Endothelial cell of umbilical vein (primary cell): ENCODE results near the gene CYP2A13. TPM values are rescaled to one million over a fixed set of nuclear protein-coding genes. Genes with fewer than 3 reads are reported as not detected.

Source experiments
- BruUV-seq: library from RNA; stranded (reverse); fragments of 400-500 nt; replicated peaks from 2 replicates; lab custom pipeline; 2021; lab: Mats Ljungman, UMichigan
- CTCF ChIA-PET: fragments of 300-600, 350-600 bp; sonication (Branson Sonifier 250); formaldehyde crosslinking; loops from one replicate; lab custom pipeline; 2021; ENCODE audit warnings: antibody characterized with exemption, inconsistent platforms; lab: Charles Lee
- POLR2A ChIA-PET: fragments of 300-600, 350-600 bp; sonication (Branson Sonifier 250); formaldehyde crosslinking; loops from one replicate; lab custom pipeline; 2021; ENCODE audit warnings: antibody characterized with exemption, inconsistent platforms; lab: Charles Lee
- DNase-seq: peaks from one replicate; pipeline ENCODE4 v3.0.0-alpha.2; 2011; ENCODE audit warnings: low read depth, low spot score
- FAIRE-seq: peaks from 2 replicates; lab custom pipeline; 2011; peaks lifted over from hg19 to GRCh38; lab: Jason Lieb, UNC
- H2AFZ ChIP-seq: 2 replicates; pipeline ENCODE4 v1.6.0; 2012; ENCODE audit warnings: low read depth, low read length, control low read depth, inconsistent platforms
- H3K27ac ChIP-seq: 2 replicates; pipeline ENCODE4 v1.5.1; 2011; ENCODE audit warnings: low read depth, mild to moderate bottlenecking, control low read depth, low read length, moderate library complexity; ENCODE audit not compliant: insufficient read depth
- H3K27me3 ChIP-seq, 2 experiments: 2 replicates each; pipeline versions ENCODE4 v1.6.0 to v1.6.1; 2011; ENCODE audit warnings: low read length in 2 of 2, mixed read lengths in 1 of 2; ENCODE audit not compliant: control insufficient read depth in 2 of 2, insufficient read depth in 2 of 2
- H3K36me3 ChIP-seq, 2 experiments: 2 replicates in 1 of 2; 3 replicates in 1 of 2; pipeline ENCODE4 v1.5.1; 2011; ENCODE audit warnings: low read length in 2 of 2, mild to moderate bottlenecking in 1 of 2, moderate library complexity in 1 of 2; ENCODE audit not compliant: control insufficient read depth in 2 of 2, insufficient read depth in 2 of 2; ENCODE audit errors: extremely low read depth in 1 of 2
- H3K4me1 ChIP-seq: 3 replicates; pipeline ENCODE4 v1.5.1; 2011; ENCODE audit warnings: mild to moderate bottlenecking, low read length; ENCODE audit not compliant: control insufficient read depth, insufficient read depth; ENCODE audit errors: extremely low read depth
- H3K4me2 ChIP-seq: 2 replicates; pipeline ENCODE4 v1.6.1; 2011; ENCODE audit warnings: low read length, control low read depth, mixed read lengths; ENCODE audit not compliant: insufficient read depth
- H3K4me3 ChIP-seq, 3 experiments: fragments of 200-600 bp in 1 of 3; sonication (generic), shearing (Covaris generic) in 1 of 3; replicated peaks in 1 of 3; 2 replicates each; pipeline ENCODE4 v1.5.1; 2011 to 2016; ENCODE audit warnings: control low read depth in 3 of 3, low read length in 3 of 3, mild to moderate bottlenecking in 2 of 3, inconsistent platforms in 1 of 3, low read depth in 1 of 3, moderate library complexity in 1 of 3; ENCODE audit not compliant: insufficient read depth in 1 of 3
- H3K79me2 ChIP-seq: 2 replicates; pipeline ENCODE4 v1.6.0; 2012; ENCODE audit warnings: low read length, inconsistent platforms; ENCODE audit not compliant: control insufficient read depth, insufficient read depth
- H3K9ac ChIP-seq: replicated peaks from 2 replicates; pipeline ENCODE3; 2011; ENCODE audit warnings: low read length, control low read depth; ENCODE audit not compliant: insufficient read depth; ENCODE audit errors: extremely low read depth
- H3K9me1 ChIP-seq: replicated peaks from 3 replicates; pipeline ENCODE4 v1.6.0; 2011; ENCODE audit warnings: mild to moderate bottlenecking, low read length; ENCODE audit not compliant: control insufficient read depth, insufficient read depth; ENCODE audit errors: extremely low read depth
- H3K9me3 ChIP-seq: replicated peaks from 2 replicates; pipeline ENCODE4 v1.5.1; 2012; ENCODE audit warnings: low read length, inconsistent platforms; ENCODE audit not compliant: control insufficient read depth, insufficient read depth
- H4K20me1 ChIP-seq: replicated peaks from 2 replicates; pipeline ENCODE3; 2011; ENCODE audit warnings: mild to moderate bottlenecking, low read length; ENCODE audit not compliant: control insufficient read depth, insufficient read depth; ENCODE audit errors: extremely low read depth
- CTCF ChIP-seq, 2 donors: IDR thresholded peaks; 1 replicate in 1 of 2; 2 replicates in 1 of 2; pipeline ENCODE4 v1.5.1; 2011; ENCODE audit warnings: low read length in 2 of 2, mild to moderate bottlenecking in 2 of 2, moderate library complexity in 2 of 2, control low read depth in 1 of 2, inconsistent platforms in 1 of 2, low read depth in 1 of 2; ENCODE audit not compliant: insufficient read depth in 1 of 2; ENCODE audit errors: extremely low read depth in 1 of 2
- EZH2 ChIP-seq: IDR thresholded peaks from 2 replicates; pipeline ENCODE4 v1.6.1; 2012; ENCODE audit warnings: borderline replicate concordance, low read depth, mild to moderate bottlenecking, moderate library complexity, low read length, inconsistent platforms; ENCODE audit not compliant: severe bottlenecking
- FOS ChIP-seq: IDR thresholded peaks from 2 replicates; pipeline ENCODE4 v1.6.1; 2011; ENCODE audit warnings: mild to moderate bottlenecking, low read length, moderate library complexity, borderline replicate concordance; ENCODE audit not compliant: insufficient read depth
- GATA2 ChIP-seq: IDR thresholded peaks from 2 replicates; pipeline ENCODE4 v1.7.0; 2011; ENCODE audit warnings: low read depth, mild to moderate bottlenecking, moderate library complexity, mixed read lengths, low read length; ENCODE audit not compliant: insufficient read length, insufficient read depth
- JUN ChIP-seq: IDR thresholded peaks from 2 replicates; pipeline ENCODE4 v1.6.1; 2011; ENCODE audit warnings: borderline replicate concordance, low read depth; ENCODE audit not compliant: insufficient read length, insufficient read depth
- MAX ChIP-seq: IDR thresholded peaks from 2 replicates; pipeline ENCODE4 v1.6.1; 2011; ENCODE audit not compliant: insufficient read depth, insufficient read length
- MYC ChIP-seq: IDR thresholded peaks from one replicate; pipeline ENCODE4 v1.6.1; 2011; ENCODE audit warnings: mild to moderate bottlenecking, low read depth, low read length
- POLR2A ChIP-seq: IDR thresholded peaks from 2 replicates; pipeline ENCODE4 v1.6.1; 2012; ENCODE audit warnings: low read depth, mild to moderate bottlenecking, control low read depth, low read length
- POLR2AphosphoS5 ChIP-seq: IDR thresholded peaks from 2 replicates; pipeline ENCODE4 v1.6.1; 2012; ENCODE audit warnings: low read depth, mild to moderate bottlenecking, control low read depth, low read length, moderate library complexity; ENCODE audit not compliant: insufficient read depth
- dilution Hi-C: fragments of 300-500 bp; cut with MboI; formaldehyde crosslinking; loops from one replicate; pipeline ENCODE4 v1.15.0; 2019; ENCODE audit warnings: low sequenced_read_pairs; ENCODE audit not compliant: extremely low pct_ligation_motif_present
- intact Hi-C: fragments of 100-400 bp; cut with micrococcal nuclease; formaldehyde crosslinking; loops from one replicate; pipeline ENCODE4 v1.10.0; 2022
- polyA plus RNA-seq, 4 experiments: library from polyadenylated mRNA; depleted of rRNA in 3 of 4; stranded (reverse) in 3 of 4; unstranded in 1 of 4; fragments of >200 nt; gene quantifications; 2 replicates each; pipeline versions ENCODE4 v1.2.1 to v1.2.3, GENCODE V29; 2011 to 2012; ENCODE audit warnings: missing spikeins in 1 of 4
- total RNA-seq: library from RNA; stranded (reverse); gene quantifications from 2 replicates; pipeline ENCODE4 v1.2.3, GENCODE V29; 2021

The CYP2A13 gene
- total and polyA plus RNA-seq, 2 donors (not counting 3 experiments of a cell fraction or from before 2014, with no cell fraction given): not detected

GRCh38 chr19:41114132-41114531 is 25.9 kb downstream of the CYP2A13 start, which contains the start of gene CYP2F1:
Gene CYP2F1 (plus strand): TSS chr19:41114432. CDS start chr19:41116189, 1,757 bp downstream.
- Histone ChIP-seq H3K27ac (no peak within 1 kb of the TSS), H3K79me2 (no peaks in the 10 kb centered on the region), H4K20me1 (no peaks in the 10 kb centered on the region), H3K9me3 (no peaks in the 10 kb centered on the region), H3K4me3 (no peak within 1 kb of the TSS), H3K9ac (no peak within 1 kb of the TSS), H3K9me1 (no peaks in the 10 kb centered on the region), H3K4me1 (no peaks in the 10 kb centered on the region), H3K4me2 (no peak within 1 kb of the TSS), H3K27me3 (peaks cover 0 to 2% of the 10 kb centered on the region in 2 experiments), H3K36me3 (no peaks in the 10 kb centered on the region), H2AFZ (no peak within 1 kb of the TSS)
- dilution Hi-C loops: no loop called here
- TF ChIP-seq MAX (no peak), POLR2A (no peak), FOS (no peak), MYC (no peak), JUN (no peak), POLR2AphosphoS5 (no peak), CTCF (IDR thresholded peaks at IDR 0.05; ENCODE audit: extremely low read depth in 1 of 2, insufficient read depth in 1 of 2, low read depth in 1 of 2, low read length in 2 of 2) (no peak), GATA2 (no peak), EZH2 (no peak)
- intact Hi-C loops: no loop called here
- DNase-seq: no peak
- ChIA-PET POLR2A (no interaction called here), CTCF (no interaction called here)
- FAIRE-seq: no peak
- no TSS peak for BruUV-seq
